Measurements from ENCODE around the gene ZBTB1.

- TF ChIP-seq, protein P1, sequence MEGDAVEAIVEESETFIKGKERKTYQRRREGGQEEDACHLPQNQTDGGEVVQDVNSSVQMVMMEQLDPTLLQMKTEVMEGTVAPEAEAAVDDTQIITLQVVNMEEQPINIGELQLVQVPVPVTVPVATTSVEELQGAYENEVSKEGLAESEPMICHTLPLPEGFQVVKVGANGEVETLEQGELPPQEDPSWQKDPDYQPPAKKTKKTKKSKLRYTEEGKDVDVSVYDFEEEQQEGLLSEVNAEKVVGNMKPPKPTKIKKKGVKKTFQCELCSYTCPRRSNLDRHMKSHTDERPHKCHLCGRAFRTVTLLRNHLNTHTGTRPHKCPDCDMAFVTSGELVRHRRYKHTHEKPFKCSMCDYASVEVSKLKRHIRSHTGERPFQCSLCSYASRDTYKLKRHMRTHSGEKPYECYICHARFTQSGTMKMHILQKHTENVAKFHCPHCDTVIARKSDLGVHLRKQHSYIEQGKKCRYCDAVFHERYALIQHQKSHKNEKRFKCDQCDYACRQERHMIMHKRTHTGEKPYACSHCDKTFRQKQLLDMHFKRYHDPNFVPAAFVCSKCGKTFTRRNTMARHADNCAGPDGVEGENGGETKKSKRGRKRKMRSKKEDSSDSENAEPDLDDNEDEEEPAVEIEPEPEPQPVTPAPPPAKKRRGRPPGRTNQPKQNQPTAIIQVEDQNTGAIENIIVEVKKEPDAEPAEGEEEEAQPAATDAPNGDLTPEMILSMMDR (IDR thresholded peaks at IDR 0.05): no peak
- TF ChIP-seq POLR2A (IDR thresholded peaks at IDR 0.05): no peak
These were observed 44.4 kb downstream of the ZBTB1 start for GRCh38 chr14:64549016-64549415.
